HG02884 (cell line): Measurements from ENCODE around the gene DGUOK.
"Not testable (repeated sequence)": the region's sequence is repeated elsewhere in the genome, so short reads cannot be mapped to it uniquely, and the experiment has no call there.

ENCODE experiments used
- ATAC-seq: cut with Tn5 transposase; IDR thresholded peaks from one replicate; pipeline ENCODE4 v1.9.1; 2021; ENCODE audit warnings: mild to moderate bottlenecking, moderate library complexity; ENCODE audit not compliant: unreplicated experiment

Gene DGUOK

GRCh38 chr2:73919596-73920228, 7.0 kb upstream of the DGUOK start:
- no peak for ATAC-seq

GRCh38 chr2:73920577-73921545, 5.8 kb upstream of the DGUOK start:
- no peak for ATAC-seq

GRCh38 chr2:73921581-73921980, 5.1 kb upstream of the DGUOK start:
- no peak for ATAC-seq

- no peak for ATAC-seq
Observed at GRCh38 chr2:73922681-73923080, 4.0 kb upstream of the DGUOK start.

GRCh38 chr2:73925033-73925704, 1.5 kb upstream of the DGUOK start:
- no peak for ATAC-seq

GRCh38 chr2:73925853-73926492, 707 bp upstream of the DGUOK start:
- ATAC-seq: no peak

GRCh38 chr2:73927344-73927743, 664 bp downstream of the DGUOK start:
- no peak for ATAC-seq

GRCh38 chr2:73928963-73929347, 2.3 kb downstream of the DGUOK start:
- no peak for ATAC-seq

- no peak for ATAC-seq
Observed at GRCh38 chr2:73930386-73930785, 3.7 kb downstream of the DGUOK start.

GRCh38 chr2:73931531-73932500, 5.1 kb downstream of the DGUOK start:
- no peak for ATAC-seq

GRCh38 chr2:73933194-73933593, 6.5 kb downstream of the DGUOK start:
- ATAC-seq: no peak

- no peak for ATAC-seq
Observed at GRCh38 chr2:73935641-73936040, 9.0 kb downstream of the DGUOK start.

- no peak for ATAC-seq
Observed at GRCh38 chr2:73937103-73937885, 10.6 kb downstream of the DGUOK start.

- ATAC-seq: no peak
Observed at GRCh38 chr2:73937899-73938298, 11.2 kb downstream of the DGUOK start.

GRCh38 chr2:73938718-73939352, 12.2 kb downstream of the DGUOK start:
- ATAC-seq: no peak

- ATAC-seq: no peak
Observed at GRCh38 chr2:73939419-73939818, 12.7 kb downstream of the DGUOK start.

GRCh38 chr2:73940066-73940465, 13.4 kb downstream of the DGUOK start:
- ATAC-seq: not testable (repeated sequence)

- ATAC-seq: no peak
Observed at GRCh38 chr2:73942664-73943063, 16.0 kb downstream of the DGUOK start.

- peak; percentile 62 for ATAC-seq
Observed at GRCh38 chr2:73944714-73945113, 18.0 kb downstream of the DGUOK start.
